IgD-negative memory B cell (primary cell): ENCODE results near the gene SFXN2. TPM values are rescaled to one million over a fixed set of nuclear protein-coding genes. Genes with fewer than 3 reads are reported as not detected.

ENCODE experiments used
- H3K27ac Mint-ChIP-seq, 3 donors: one replicate each; pipeline ENCODE4 v1.8.0; 2020 to 2022; ENCODE audit warnings: mild to moderate bottlenecking in 3 of 3, mixed read lengths in 3 of 3, moderate library complexity in 1 of 3
- H3K27me3 Mint-ChIP-seq: one replicate; pipeline ENCODE4 v1.8.0; 2021; ENCODE audit warnings: mixed read lengths
- H3K36me3 Mint-ChIP-seq: one replicate; pipeline ENCODE4 v1.8.0; 2020; ENCODE audit warnings: mild to moderate bottlenecking, mixed read lengths
- H3K4me1 Mint-ChIP-seq, 3 donors: one replicate each; pipeline ENCODE4 v1.8.0; 2020 to 2022; ENCODE audit warnings: mixed read lengths in 3 of 3, mild to moderate bottlenecking in 1 of 3
- H3K4me3 Mint-ChIP-seq, 4 donors: one replicate each; pipeline ENCODE4 v1.8.0; 2020 to 2022; ENCODE audit warnings: mild to moderate bottlenecking in 4 of 4, mixed read lengths in 4 of 4, moderate library complexity in 3 of 4
- H3K9me3 Mint-ChIP-seq, 3 donors: one replicate each; pipeline ENCODE4 v1.8.0; 2020 to 2021; ENCODE audit warnings: mixed read lengths in 3 of 3, mild to moderate bottlenecking in 1 of 3
- polyA plus RNA-seq: library from polyadenylated mRNA; unstranded; fragments of 300-500 nt; fragmentation: Illumina TruSeq; gene quantifications from one replicate; pipeline ENCODE4 v1.2.3, GENCODE V29; 2021

SFXN2 gene
- polyA plus RNA-seq, 1 donor from 2014 or later, result 6.4 TPM

GRCh38 chr10:102764470-102765161 is 50.2 kb downstream of the SFXN2 start:
- H3K9me3 Mint-ChIP-seq, result no peaks in the 10 kb centered on the region
- H3K36me3 Mint-ChIP-seq, result peaks cover 5% of the 10 kb centered on the region
- H3K27ac Mint-ChIP-seq, result peak overlapping the region in 1 of 3 donors; percentile 27
- no peaks in the 10 kb centered on the region for H3K27me3 Mint-ChIP-seq
- peaks cover 4 to 16% (median 8%) of the 10 kb centered on the region in 3 donors for H3K4me1 Mint-ChIP-seq
- H3K4me3 Mint-ChIP-seq, result no peak overlapping the region

GRCh38 chr10:102765336-102765735 is 50.9 kb downstream of the SFXN2 start:
- Mint-ChIP-seq H3K9me3 (no peaks in the 10 kb centered on the region), H3K27ac (peak overlapping the region in 1 of 3 donors; percentile 67), H3K4me1 (peaks cover 4 to 19% (median 8%) of the 10 kb centered on the region in 3 donors), H3K27me3 (no peaks in the 10 kb centered on the region), H3K36me3 (peaks cover 5% of the 10 kb centered on the region), H3K4me3 (no peak overlapping the region)

- H3K9me3 Mint-ChIP-seq, result no peaks in the 10 kb centered on the region
- H3K4me1 Mint-ChIP-seq, result peaks cover 0 to 18% (median 7%) of the 10 kb centered on the region in 3 donors
- H3K4me3 Mint-ChIP-seq, result no peak overlapping the region
- H3K27ac Mint-ChIP-seq, result no peak overlapping the region
- H3K27me3 Mint-ChIP-seq, result no peaks in the 10 kb centered on the region
- no peaks in the 10 kb centered on the region for H3K36me3 Mint-ChIP-seq
Observed at GRCh38 chr10:102767428-102768160, 53.2 kb downstream of the SFXN2 start.

- peaks cover 5 to 31% (median 19%) of the 10 kb centered on the region in 3 donors for H3K4me1 Mint-ChIP-seq
- H3K4me3 Mint-ChIP-seq, result peak overlapping the region in 1 of 4 donors; percentile 63
- no peaks in the 10 kb centered on the region for H3K36me3 Mint-ChIP-seq
- no peaks in the 10 kb centered on the region for H3K27me3 Mint-ChIP-seq
- H3K27ac Mint-ChIP-seq, result no peak overlapping the region
- H3K9me3 Mint-ChIP-seq, result no peaks in the 10 kb centered on the region
Observed at GRCh38 chr10:102769375-102770107, 55.1 kb downstream of the SFXN2 start.

- H3K9me3 Mint-ChIP-seq, result no peaks in the 10 kb centered on the region
- H3K4me3 Mint-ChIP-seq, result no peak overlapping the region
- H3K4me1 Mint-ChIP-seq, result peaks cover 6 to 34% (median 21%) of the 10 kb centered on the region in 3 donors
- H3K27me3 Mint-ChIP-seq, result no peaks in the 10 kb centered on the region
- no peak overlapping the region for H3K27ac Mint-ChIP-seq
- H3K36me3 Mint-ChIP-seq, result no peaks in the 10 kb centered on the region
Observed at GRCh38 chr10:102770108-102770482, 55.7 kb downstream of the SFXN2 start.

- Mint-ChIP-seq H3K9me3 (no peaks in the 10 kb centered on the region), H3K27ac (no peak overlapping the region), H3K4me1 (peaks cover 11 to 39% (median 23%) of the 10 kb centered on the region in 3 donors), H3K27me3 (no peaks in the 10 kb centered on the region), H3K36me3 (no peaks in the 10 kb centered on the region), H3K4me3 (no peak overlapping the region)
Observed at GRCh38 chr10:102770792-102771191, 56.4 kb downstream of the SFXN2 start.

GRCh38 chr10:102773320-102773719 is 58.9 kb downstream of the SFXN2 start:
- H3K27me3 Mint-ChIP-seq, result no peaks in the 10 kb centered on the region
- peaks cover 11 to 37% (median 20%) of the 10 kb centered on the region in 3 donors for H3K4me1 Mint-ChIP-seq
- no peaks in the 10 kb centered on the region for H3K9me3 Mint-ChIP-seq
- H3K4me3 Mint-ChIP-seq, result no peak overlapping the region
- H3K27ac Mint-ChIP-seq, result peak overlapping the region in 1 of 3 donors; percentile 27
- no peaks in the 10 kb centered on the region for H3K36me3 Mint-ChIP-seq

- Mint-ChIP-seq H3K4me1 (peaks cover 11 to 37% (median 25%) of the 10 kb centered on the region in 3 donors), H3K36me3 (no peaks in the 10 kb centered on the region), H3K4me3 (peak overlapping the region in 1 of 4 donors; percentile 47), H3K27ac (no peak overlapping the region), H3K27me3 (no peaks in the 10 kb centered on the region), H3K9me3 (no peaks in the 10 kb centered on the region)
Observed at GRCh38 chr10:102773986-102774385, 59.5 kb downstream of the SFXN2 start.

- H3K27me3 Mint-ChIP-seq, result no peaks in the 10 kb centered on the region
- H3K36me3 Mint-ChIP-seq, result peaks cover 4% of the 10 kb centered on the region
- peaks cover 15 to 34% (median 28%) of the 10 kb centered on the region in 3 donors for H3K4me1 Mint-ChIP-seq
- peak overlapping the region in 1 of 3 donors; percentile 73 for H3K27ac Mint-ChIP-seq
- no peaks in the 10 kb centered on the region for H3K9me3 Mint-ChIP-seq
- H3K4me3 Mint-ChIP-seq, result no peak overlapping the region
Observed at GRCh38 chr10:102775201-102775934, 60.9 kb downstream of the SFXN2 start.

GRCh38 chr10:102775935-102776669 is 61.7 kb downstream of the SFXN2 start:
- H3K4me3 Mint-ChIP-seq, result no peak overlapping the region
- peaks cover 15 to 35% (median 28%) of the 10 kb centered on the region in 3 donors for H3K4me1 Mint-ChIP-seq
- peaks cover 4% of the 10 kb centered on the region for H3K36me3 Mint-ChIP-seq
- H3K27me3 Mint-ChIP-seq, result no peaks in the 10 kb centered on the region
- no peak overlapping the region for H3K27ac Mint-ChIP-seq
- H3K9me3 Mint-ChIP-seq, result no peaks in the 10 kb centered on the region

- H3K36me3 Mint-ChIP-seq, result peaks cover 4% of the 10 kb centered on the region
- H3K27me3 Mint-ChIP-seq, result no peaks in the 10 kb centered on the region
- H3K4me1 Mint-ChIP-seq, result peaks cover 15 to 38% (median 28%) of the 10 kb centered on the region in 3 donors
- H3K27ac Mint-ChIP-seq, result no peak overlapping the region
- no peaks in the 10 kb centered on the region for H3K9me3 Mint-ChIP-seq
- no peak overlapping the region for H3K4me3 Mint-ChIP-seq
Observed at GRCh38 chr10:102776779-102777456, 62.5 kb downstream of the SFXN2 start.

GRCh38 chr10:102777711-102778453 is 63.4 kb downstream of the SFXN2 start:
- Mint-ChIP-seq H3K4me3 (no peak overlapping the region), H3K27me3 (no peaks in the 10 kb centered on the region), H3K4me1 (peaks cover 15 to 40% (median 22%) of the 10 kb centered on the region in 3 donors), H3K9me3 (no peaks in the 10 kb centered on the region), H3K36me3 (peaks cover 4% of the 10 kb centered on the region), H3K27ac (no peak overlapping the region)

GRCh38 chr10:102778781-102779180 is 64.3 kb downstream of the SFXN2 start:
- H3K27me3 Mint-ChIP-seq, result no peaks in the 10 kb centered on the region
- H3K9me3 Mint-ChIP-seq, result no peaks in the 10 kb centered on the region
- H3K4me1 Mint-ChIP-seq, result peaks cover 18 to 40% (median 24%) of the 10 kb centered on the region in 3 donors
- no peak overlapping the region for H3K27ac Mint-ChIP-seq
- peaks cover 4% of the 10 kb centered on the region for H3K36me3 Mint-ChIP-seq
- H3K4me3 Mint-ChIP-seq, result no peak overlapping the region
